HepG2 (cell line): ENCODE data around the gene DDX39B. TPM values are rescaled to one million over a fixed set of nuclear protein-coding genes. Genes with fewer than 3 reads are reported as not detected.

Source experiments
- ARNTL ChIP-seq: sonication (generic); formaldehyde crosslinking; IDR thresholded peaks from 2 replicates; pipeline ENCODE4 v1.4.0; 2020; ENCODE audit warnings: mild to moderate bottlenecking, missing genetic modification reagents
- KLF11 ChIP-seq: IDR thresholded peaks from 2 replicates; pipeline ENCODE4 v1.6.1; 2016; ENCODE audit warnings: missing compliant biosample characterization
- KLF9 ChIP-seq: IDR thresholded peaks from 2 replicates; pipeline ENCODE4 v1.6.1; 2016; ENCODE audit warnings: low read depth
- MTA1 ChIP-seq: sonication (generic); formaldehyde crosslinking; IDR thresholded peaks from 2 replicates; pipeline ENCODE4 v1.4.0; 2020; ENCODE audit warnings: missing genetic modification reagents, mild to moderate bottlenecking, borderline replicate concordance
- MXI1 ChIP-seq: IDR thresholded peaks from 3 replicates; pipeline ENCODE4 v1.6.1; 2012; ENCODE audit warnings: low read depth, low read length, inconsistent platforms, borderline replicate concordance
- PHF8 ChIP-seq: sonication (generic); formaldehyde crosslinking; IDR thresholded peaks from 2 replicates; pipeline ENCODE4 v1.5.0; 2020; ENCODE audit warnings: missing genetic modification reagents
- RORA ChIP-seq: sonication (generic); formaldehyde crosslinking; IDR thresholded peaks from 2 replicates; pipeline ENCODE4 v1.5.0; 2020; ENCODE audit warnings: mild to moderate bottlenecking, missing genetic modification reagents, moderate library complexity
- SAFB2 ChIP-seq: sonication (generic); formaldehyde crosslinking; IDR thresholded peaks from 2 replicates; pipeline ENCODE4 v1.5.1; 2020; ENCODE audit warnings: missing genetic modification reagents, low read depth, mild to moderate bottlenecking, borderline replicate concordance
- ZBTB20 ChIP-seq: sonication (generic); formaldehyde crosslinking; IDR thresholded peaks from 2 replicates; pipeline ENCODE4 v1.8.1; 2023; ENCODE audit warnings: missing genetic modification reagents, low read depth, mild to moderate bottlenecking, borderline replicate concordance
- ZNF17 ChIP-seq: sonication (generic); formaldehyde crosslinking; IDR thresholded peaks from 2 replicates; pipeline ENCODE4 v1.5.0; 2020; ENCODE audit warnings: mild to moderate bottlenecking, missing genetic modification reagents
- ZNF230 ChIP-seq: sonication (generic); formaldehyde crosslinking; IDR thresholded peaks from 2 replicates; pipeline ENCODE4 v1.4.0; 2020; ENCODE audit warnings: mild to moderate bottlenecking, missing genetic modification reagents
- ZNF331 ChIP-seq: sonication (generic); formaldehyde crosslinking; IDR thresholded peaks from 2 replicates; pipeline ENCODE4 v1.4.0; 2020; ENCODE audit warnings: missing genetic modification reagents
- ZNF549 ChIP-seq: sonication (generic); formaldehyde crosslinking; IDR thresholded peaks from 2 replicates; pipeline ENCODE4 v1.5.0; 2020; ENCODE audit warnings: missing genetic modification reagents
- ZNF777 ChIP-seq: sonication (generic); formaldehyde crosslinking; IDR thresholded peaks from 2 replicates; pipeline ENCODE4 v1.4.0; 2020; ENCODE audit warnings: missing genetic modification reagents
- polyA plus RNA-seq, 8 experiments: library from polyadenylated mRNA; depleted of rRNA in 3 of 8; stranded (reverse) in 7 of 8; unstranded in 1 of 8; fragments of >200 nt; fragmentation: Illumina TruSeq in 4 of 8; extraction: Trizol in 4 of 8; gene quantifications; 2 replicates each; pipeline versions ENCODE4 v1.2.1 to v1.2.3, GENCODE V29; 2011 to 2016; ENCODE audit warnings: low read depth in 4 of 8, missing spikeins in 1 of 8, mixed read lengths in 1 of 8; ENCODE audit not compliant: insufficient read depth in 1 of 8
- total RNA-seq, 5 experiments: library from RNA; depleted of rRNA; stranded (reverse); fragments of >200 nt; fragmentation: Illumina TruSeq; extraction: Trizol; gene quantifications; 2 replicates each; pipeline ENCODE4 v1.2.3, GENCODE V29; 2016; ENCODE audit warnings: low read depth in 1 of 5
- TF ChIP-seq, protein P1 (sequence below): sonication (generic); formaldehyde crosslinking; IDR thresholded peaks from 2 replicates; pipeline ENCODE4 v1.5.1; 2020; ENCODE audit warnings: missing genetic modification reagents, mild to moderate bottlenecking, borderline replicate concordance
- TF ChIP-seq, protein P2 (sequence below): sonication (generic); formaldehyde crosslinking; IDR thresholded peaks from 2 replicates; pipeline ENCODE4 v1.4.0; 2020; ENCODE audit warnings: missing genetic modification reagents
- TF ChIP-seq, protein P3 (sequence below): sonication (generic); formaldehyde crosslinking; IDR thresholded peaks from 2 replicates; pipeline ENCODE4 v1.4.0; 2020; ENCODE audit warnings: mild to moderate bottlenecking, low read depth, missing genetic modification reagents
- TF ChIP-seq, protein P4 (sequence below): sonication (generic); formaldehyde crosslinking; IDR thresholded peaks from 2 replicates; pipeline ENCODE4 v1.4.0; 2020; ENCODE audit warnings: missing genetic modification reagents
- TF ChIP-seq, protein P5 (sequence below): sonication (generic); formaldehyde crosslinking; conservative IDR thresholded peaks from 2 replicates; pipeline ENCODE4 v1.8.0; 2022; ENCODE audit warnings: low read depth, missing genetic modification reagents

The DDX39B gene
- total and polyA plus RNA-seq, 2 of the 13 experiments (the other 11 are each of a cell fraction or from before 2014, with no cell fraction given), result 570 to 678 TPM

DNA sequence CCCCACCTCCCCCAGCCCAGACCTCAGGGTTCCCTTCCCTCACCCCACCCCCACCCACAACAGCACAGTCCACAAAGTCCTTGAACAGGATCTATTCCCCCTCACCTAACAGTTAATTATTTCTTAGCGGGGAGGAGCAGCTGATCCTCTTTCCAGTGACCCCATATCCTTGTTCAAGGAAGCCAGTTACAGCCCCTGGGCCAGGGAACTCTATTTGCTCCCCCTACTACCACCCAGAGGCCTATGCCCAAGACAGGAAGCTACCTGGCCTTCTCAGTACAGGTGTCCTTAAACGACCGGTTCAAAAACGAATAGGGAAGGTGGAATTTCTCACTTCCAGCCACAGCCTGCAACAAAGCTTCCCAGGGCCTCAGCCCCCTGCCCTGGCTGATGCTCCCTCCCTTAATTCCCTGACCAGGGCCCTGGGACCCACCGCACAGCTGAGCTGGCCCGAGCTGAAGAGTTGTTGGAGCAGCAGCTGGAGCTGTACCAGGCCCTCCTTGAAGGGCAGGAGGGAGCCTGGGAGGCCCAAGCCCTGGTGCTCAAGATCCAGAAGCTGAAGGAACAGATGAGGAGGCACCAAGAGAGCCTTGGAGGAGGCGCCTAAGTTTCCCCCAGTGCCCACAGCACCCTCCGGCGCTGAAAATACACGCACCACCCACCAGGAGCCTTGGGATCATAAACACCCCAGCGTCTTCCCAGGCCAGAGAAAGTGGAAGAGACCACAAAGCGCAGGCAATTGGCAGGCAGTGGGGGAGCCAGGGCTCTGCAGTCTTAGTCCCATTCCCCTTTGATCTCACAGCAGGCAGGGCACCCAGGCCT, 12.3 kb downstream of the DDX39B start (continued):
- TF ChIP-seq, protein P1, sequence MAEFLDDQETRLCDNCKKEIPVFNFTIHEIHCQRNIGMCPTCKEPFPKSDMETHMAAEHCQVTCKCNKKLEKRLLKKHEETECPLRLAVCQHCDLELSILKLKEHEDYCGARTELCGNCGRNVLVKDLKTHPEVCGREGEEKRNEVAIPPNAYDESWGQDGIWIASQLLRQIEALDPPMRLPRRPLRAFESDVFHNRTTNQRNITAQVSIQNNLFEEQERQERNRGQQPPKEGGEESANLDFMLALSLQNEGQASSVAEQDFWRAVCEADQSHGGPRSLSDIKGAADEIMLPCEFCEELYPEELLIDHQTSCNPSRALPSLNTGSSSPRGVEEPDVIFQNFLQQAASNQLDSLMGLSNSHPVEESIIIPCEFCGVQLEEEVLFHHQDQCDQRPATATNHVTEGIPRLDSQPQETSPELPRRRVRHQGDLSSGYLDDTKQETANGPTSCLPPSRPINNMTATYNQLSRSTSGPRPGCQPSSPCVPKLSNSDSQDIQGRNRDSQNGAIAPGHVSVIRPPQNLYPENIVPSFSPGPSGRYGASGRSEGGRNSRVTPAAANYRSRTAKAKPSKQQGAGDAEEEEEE (CRISPR knock-in tag), result no peak
- TF ChIP-seq MTA1, result no peak; the same call in 1 of the 2 replicates
- TF ChIP-seq ZNF549 (CRISPR knock-in tag), result no peak
- TF ChIP-seq, protein P2, sequence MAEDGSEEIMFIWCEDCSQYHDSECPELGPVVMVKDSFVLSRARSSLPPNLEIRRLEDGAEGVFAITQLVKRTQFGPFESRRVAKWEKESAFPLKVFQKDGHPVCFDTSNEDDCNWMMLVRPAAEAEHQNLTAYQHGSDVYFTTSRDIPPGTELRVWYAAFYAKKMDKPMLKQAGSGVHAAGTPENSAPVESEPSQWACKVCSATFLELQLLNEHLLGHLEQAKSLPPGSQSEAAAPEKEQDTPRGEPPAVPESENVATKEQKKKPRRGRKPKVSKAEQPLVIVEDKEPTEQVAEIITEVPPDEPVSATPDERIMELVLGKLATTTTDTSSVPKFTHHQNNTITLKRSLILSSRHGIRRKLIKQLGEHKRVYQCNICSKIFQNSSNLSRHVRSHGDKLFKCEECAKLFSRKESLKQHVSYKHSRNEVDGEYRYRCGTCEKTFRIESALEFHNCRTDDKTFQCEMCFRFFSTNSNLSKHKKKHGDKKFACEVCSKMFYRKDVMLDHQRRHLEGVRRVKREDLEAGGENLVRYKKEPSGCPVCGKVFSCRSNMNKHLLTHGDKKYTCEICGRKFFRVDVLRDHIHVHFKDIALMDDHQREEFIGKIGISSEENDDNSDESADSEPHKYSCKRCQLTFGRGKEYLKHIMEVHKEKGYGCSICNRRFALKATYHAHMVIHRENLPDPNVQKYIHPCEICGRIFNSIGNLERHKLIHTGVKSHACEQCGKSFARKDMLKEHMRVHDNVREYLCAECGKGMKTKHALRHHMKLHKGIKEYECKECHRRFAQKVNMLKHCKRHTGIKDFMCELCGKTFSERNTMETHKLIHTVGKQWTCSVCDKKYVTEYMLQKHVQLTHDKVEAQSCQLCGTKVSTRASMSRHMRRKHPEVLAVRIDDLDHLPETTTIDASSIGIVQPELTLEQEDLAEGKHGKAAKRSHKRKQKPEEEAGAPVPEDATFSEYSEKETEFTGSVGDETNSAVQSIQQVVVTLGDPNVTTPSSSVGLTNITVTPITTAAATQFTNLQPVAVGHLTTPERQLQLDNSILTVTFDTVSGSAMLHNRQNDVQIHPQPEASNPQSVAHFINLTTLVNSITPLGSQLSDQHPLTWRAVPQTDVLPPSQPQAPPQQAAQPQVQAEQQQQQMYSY, result no peak
- TF ChIP-seq, protein P3, sequence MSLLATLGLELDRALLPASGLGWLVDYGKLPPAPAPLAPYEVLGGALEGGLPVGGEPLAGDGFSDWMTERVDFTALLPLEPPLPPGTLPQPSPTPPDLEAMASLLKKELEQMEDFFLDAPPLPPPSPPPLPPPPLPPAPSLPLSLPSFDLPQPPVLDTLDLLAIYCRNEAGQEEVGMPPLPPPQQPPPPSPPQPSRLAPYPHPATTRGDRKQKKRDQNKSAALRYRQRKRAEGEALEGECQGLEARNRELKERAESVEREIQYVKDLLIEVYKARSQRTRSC, result no peak
- no peak for TF ChIP-seq ZNF777 (CRISPR knock-in tag)
- TF ChIP-seq, protein P4, sequence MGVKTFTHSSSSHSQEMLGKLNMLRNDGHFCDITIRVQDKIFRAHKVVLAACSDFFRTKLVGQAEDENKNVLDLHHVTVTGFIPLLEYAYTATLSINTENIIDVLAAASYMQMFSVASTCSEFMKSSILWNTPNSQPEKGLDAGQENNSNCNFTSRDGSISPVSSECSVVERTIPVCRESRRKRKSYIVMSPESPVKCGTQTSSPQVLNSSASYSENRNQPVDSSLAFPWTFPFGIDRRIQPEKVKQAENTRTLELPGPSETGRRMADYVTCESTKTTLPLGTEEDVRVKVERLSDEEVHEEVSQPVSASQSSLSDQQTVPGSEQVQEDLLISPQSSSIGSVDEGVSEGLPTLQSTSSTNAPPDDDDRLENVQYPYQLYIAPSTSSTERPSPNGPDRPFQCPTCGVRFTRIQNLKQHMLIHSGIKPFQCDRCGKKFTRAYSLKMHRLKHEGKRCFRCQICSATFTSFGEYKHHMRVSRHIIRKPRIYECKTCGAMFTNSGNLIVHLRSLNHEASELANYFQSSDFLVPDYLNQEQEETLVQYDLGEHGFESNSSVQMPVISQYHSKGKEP (CRISPR knock-in tag), result no peak
- TF ChIP-seq ZNF230 (CRISPR knock-in tag), result no peak
- no peak; the same call in 1 of the 2 replicates for TF ChIP-seq PHF8 (CRISPR knock-in tag)
- no peak for TF ChIP-seq ZNF17
- TF ChIP-seq MXI1, result no peak; the same call in 2 of the 3 replicates
- TF ChIP-seq ZNF331 (CRISPR knock-in tag), result no peak; the same call in 1 of the 2 replicates
- no peak for TF ChIP-seq RORA (CRISPR knock-in tag)
- TF ChIP-seq SAFB2 (CRISPR knock-in tag), result no peak
- TF ChIP-seq KLF11 (CRISPR knock-in tag), result no peak
- no peak for TF ChIP-seq ARNTL (CRISPR knock-in tag)
- TF ChIP-seq, protein P5, sequence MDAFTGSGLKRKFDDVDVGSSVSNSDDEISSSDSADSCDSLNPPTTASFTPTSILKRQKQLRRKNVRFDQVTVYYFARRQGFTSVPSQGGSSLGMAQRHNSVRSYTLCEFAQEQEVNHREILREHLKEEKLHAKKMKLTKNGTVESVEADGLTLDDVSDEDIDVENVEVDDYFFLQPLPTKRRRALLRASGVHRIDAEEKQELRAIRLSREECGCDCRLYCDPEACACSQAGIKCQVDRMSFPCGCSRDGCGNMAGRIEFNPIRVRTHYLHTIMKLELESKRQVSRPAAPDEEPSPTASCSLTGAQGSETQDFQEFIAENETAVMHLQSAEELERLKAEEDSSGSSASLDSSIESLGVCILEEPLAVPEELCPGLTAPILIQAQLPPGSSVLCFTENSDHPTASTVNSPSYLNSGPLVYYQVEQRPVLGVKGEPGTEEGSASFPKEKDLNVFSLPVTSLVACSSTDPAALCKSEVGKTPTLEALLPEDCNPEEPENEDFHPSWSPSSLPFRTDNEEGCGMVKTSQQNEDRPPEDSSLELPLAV (CRISPR knock-in tag), result no peak
- TF ChIP-seq KLF9, result no peak
- no peak for TF ChIP-seq ZBTB20 (CRISPR knock-in tag)
